ENCODE measurements around the gene NREP. TPM values are rescaled to one million over a fixed set of nuclear protein-coding genes. Genes with fewer than 3 reads are reported as not detected.

Gene NREP
- total RNA-seq, 1 experiment from 2014 or later, result 163 TPM

DNA sequence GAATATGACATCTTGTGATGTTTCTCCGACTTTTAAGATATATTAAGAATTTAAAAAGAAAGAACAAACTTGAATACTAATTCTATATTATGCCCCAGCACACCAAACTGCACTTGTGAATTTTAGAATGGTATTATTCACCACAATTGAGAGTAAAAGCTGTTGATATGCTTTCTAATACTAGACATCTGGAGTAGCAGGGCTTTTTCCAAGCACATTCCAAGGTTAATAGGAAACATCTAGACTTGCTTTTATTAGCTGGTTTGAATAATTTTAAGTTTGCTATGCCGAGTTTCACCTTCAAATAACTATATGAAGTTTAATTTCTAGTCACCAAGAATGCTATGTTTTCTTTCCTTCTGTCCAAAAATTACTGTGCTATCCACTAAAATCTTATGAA, 13.5 kb downstream of the NREP start:
- H3K9ac ChIP-seq (ENCODE audit: extremely low read depth, insufficient read length, low read length), result no peak overlapping the region
- H4K20me1 ChIP-seq (ENCODE audit: control insufficient read depth, insufficient read depth, insufficient read length), result no peaks in the 10 kb centered on the region
- peaks cover 10% of the 10 kb centered on the region; the same call in 1 of the 2 replicates for H3K79me2 ChIP-seq (ENCODE audit: insufficient read depth, low read length)
- no peak overlapping the region for H2BK120ac ChIP-seq (ENCODE audit: low read depth, low read length, poor library complexity, severe bottlenecking)
- no peak overlapping the region for H3K56ac ChIP-seq (ENCODE audit: insufficient read length, low read depth, low read length)
- no peaks in the 10 kb centered on the region for H3K23me2 ChIP-seq (ENCODE audit: insufficient read length, low read depth, low read length, poor library complexity, severe bottlenecking)
- no peak overlapping the region for H3K4ac ChIP-seq (ENCODE audit: low read depth, low read length)
- no peaks in the 10 kb centered on the region for H3K27me3 ChIP-seq (ENCODE audit: insufficient read depth, low read length)
- no peak overlapping the region for H2AFZ ChIP-seq (ENCODE audit: low read length)
- TF ChIP-seq, protein P1, sequence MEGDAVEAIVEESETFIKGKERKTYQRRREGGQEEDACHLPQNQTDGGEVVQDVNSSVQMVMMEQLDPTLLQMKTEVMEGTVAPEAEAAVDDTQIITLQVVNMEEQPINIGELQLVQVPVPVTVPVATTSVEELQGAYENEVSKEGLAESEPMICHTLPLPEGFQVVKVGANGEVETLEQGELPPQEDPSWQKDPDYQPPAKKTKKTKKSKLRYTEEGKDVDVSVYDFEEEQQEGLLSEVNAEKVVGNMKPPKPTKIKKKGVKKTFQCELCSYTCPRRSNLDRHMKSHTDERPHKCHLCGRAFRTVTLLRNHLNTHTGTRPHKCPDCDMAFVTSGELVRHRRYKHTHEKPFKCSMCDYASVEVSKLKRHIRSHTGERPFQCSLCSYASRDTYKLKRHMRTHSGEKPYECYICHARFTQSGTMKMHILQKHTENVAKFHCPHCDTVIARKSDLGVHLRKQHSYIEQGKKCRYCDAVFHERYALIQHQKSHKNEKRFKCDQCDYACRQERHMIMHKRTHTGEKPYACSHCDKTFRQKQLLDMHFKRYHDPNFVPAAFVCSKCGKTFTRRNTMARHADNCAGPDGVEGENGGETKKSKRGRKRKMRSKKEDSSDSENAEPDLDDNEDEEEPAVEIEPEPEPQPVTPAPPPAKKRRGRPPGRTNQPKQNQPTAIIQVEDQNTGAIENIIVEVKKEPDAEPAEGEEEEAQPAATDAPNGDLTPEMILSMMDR (conservative IDR thresholded peaks at IDR 0.05), result no peak
- H4K5ac ChIP-seq (ENCODE audit: insufficient read length, low read depth, low read length), result no peak overlapping the region
- H3K18ac ChIP-seq (ENCODE audit: insufficient read length, low read depth, low read length), result no peak overlapping the region
- no peaks in the 10 kb centered on the region for H3K9me3 Mint-ChIP-seq
- no peak overlapping the region for H3T11ph ChIP-seq (ENCODE audit: low read length)
- DNase-seq, result no peak
- H2BK12ac ChIP-seq (ENCODE audit: insufficient read length, low read depth, low read length), result no peak overlapping the region
- H4K8ac ChIP-seq (replicated peaks; ENCODE audit: insufficient read length, low read depth, low read length), result no peak overlapping the region
- H3K23ac ChIP-seq (ENCODE audit: insufficient read length, low read depth, low read length), result no peak overlapping the region
- no peaks in the 10 kb centered on the region for H3K27me3 Mint-ChIP-seq (ENCODE audit: low read depth)
- peak overlapping the region in 1 of 3 experiments; percentile 6; a peak in 1 of 7 replicates for H3K27ac Mint-ChIP-seq
- peaks cover 3% of the 10 kb centered on the region for H3K79me1 ChIP-seq (ENCODE audit: insufficient read depth, low read depth, low read length, poor library complexity, severe bottlenecking)
- no peak overlapping the region for H3K4me2 ChIP-seq (ENCODE audit: insufficient read depth, insufficient read length, low read length)
- H2BK20ac ChIP-seq (ENCODE audit: low read depth, low read length, poor library complexity, severe bottlenecking), result no peak overlapping the region
- H3K9me3 ChIP-seq (ENCODE audit: control insufficient read depth, low read depth, low read length), result no peaks in the 10 kb centered on the region
- no peak overlapping the region for H2BK5ac ChIP-seq (ENCODE audit: insufficient read length, low read length)
- peaks cover under 1 to 7% (median 1%) of the 10 kb centered on the region in 3 experiments; a peak in 4 of 7 replicates for H3K36me3 Mint-ChIP-seq (ENCODE audit: insufficient read depth in 1 of 3, low read depth in 3 of 3)
- H2BK15ac ChIP-seq (ENCODE audit: low read depth, low read length), result no peak overlapping the region
- no peak overlapping the region for H3K14ac ChIP-seq (ENCODE audit: insufficient read depth, low read length)
- WGBS (ENCODE audit: extremely low coverage, insufficient read length, low lambda C conversion rate), result no CpG with 5 or more reads among the region's 2 CpGs
- H3K27ac ChIP-seq (ENCODE audit: insufficient read length, low read depth, low read length), result no peak overlapping the region
- no peak overlapping the region for H3K4me3 Mint-ChIP-seq
- H2AK5ac ChIP-seq (ENCODE audit: insufficient read length, low read length), result no peak overlapping the region
- no peak overlapping the region for H4K91ac ChIP-seq (ENCODE audit: insufficient read length, low read depth, low read length)
- H3K4me1 Mint-ChIP-seq, result peaks cover 52 to 61% of the 10 kb centered on the region in 2 experiments
- H3K4me1 ChIP-seq (ENCODE audit: insufficient read depth, low read length), result peaks cover 27% of the 10 kb centered on the region
